ENCODE results near the gene DDA1. TPM values are rescaled to one million over a fixed set of nuclear protein-coding genes. Genes with fewer than 3 reads are reported as not detected.

DDA1 gene
- total RNA-seq, 1 experiment from 2014 or later: 42.8 TPM

DNA sequence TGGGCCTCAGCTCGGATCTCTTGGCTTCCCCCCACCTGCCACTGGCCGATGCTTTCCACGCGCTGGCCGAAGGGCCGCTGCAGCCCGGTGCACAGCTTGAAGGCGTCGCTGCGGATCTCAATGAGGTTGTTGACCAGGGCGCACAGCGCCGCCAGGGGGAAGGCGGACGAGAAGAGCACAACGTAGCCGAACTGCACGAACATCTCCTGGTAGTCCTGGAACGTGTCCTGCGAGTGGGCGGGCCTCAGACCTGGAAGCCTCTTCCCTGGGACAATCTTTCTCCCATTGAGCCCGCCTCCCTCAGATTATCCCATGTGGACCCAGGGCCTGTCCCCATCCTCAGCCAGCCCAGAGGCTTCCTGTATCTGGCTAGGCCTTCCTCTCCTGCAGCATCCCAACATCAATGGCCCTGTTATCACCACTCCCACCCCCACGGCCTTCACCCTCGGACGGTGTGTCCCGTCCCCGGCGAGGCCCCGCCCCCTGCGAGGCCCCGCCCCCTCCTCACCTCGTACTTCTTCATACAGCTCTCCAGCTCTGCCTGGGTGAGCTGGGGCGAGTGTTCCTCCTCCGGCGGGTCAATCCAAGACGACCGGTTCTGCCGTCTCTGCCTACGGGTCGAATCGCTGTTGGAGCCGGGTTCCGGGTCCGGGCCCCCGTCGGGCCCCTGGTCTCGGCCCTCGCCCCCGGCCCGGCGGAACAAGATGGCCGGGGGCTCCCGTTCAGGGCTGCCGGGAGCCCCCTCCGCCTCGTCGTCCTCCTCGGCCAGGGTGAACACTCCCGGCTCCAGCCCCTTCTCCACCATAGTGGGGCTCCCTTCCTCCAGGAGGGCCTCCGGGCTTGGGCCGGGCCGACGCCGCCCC lies 18.5 kb downstream of the DDA1 start (continued):
- TF ChIP-seq, protein P1, sequence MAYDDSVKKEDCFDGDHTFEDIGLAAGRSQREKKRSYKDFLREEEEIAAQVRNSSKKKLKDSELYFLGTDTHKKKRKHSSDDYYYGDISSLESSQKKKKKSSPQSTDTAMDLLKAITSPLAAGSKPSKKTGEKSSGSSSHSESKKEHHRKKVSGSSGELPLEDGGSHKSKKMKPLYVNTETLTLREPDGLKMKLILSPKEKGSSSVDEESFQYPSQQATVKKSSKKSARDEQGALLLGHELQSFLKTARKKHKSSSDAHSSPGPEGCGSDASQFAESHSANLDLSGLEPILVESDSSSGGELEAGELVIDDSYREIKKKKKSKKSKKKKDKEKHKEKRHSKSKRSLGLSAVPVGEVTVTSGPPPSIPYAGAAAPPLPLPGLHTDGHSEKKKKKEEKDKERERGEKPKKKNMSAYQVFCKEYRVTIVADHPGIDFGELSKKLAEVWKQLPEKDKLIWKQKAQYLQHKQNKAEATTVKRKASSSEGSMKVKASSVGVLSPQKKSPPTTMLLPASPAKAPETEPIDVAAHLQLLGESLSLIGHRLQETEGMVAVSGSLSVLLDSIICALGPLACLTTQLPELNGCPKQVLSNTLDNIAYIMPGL (CRISPR knock-in tag; IDR thresholded peaks at IDR 0.05): peak; percentile 80; the same call in 1 of the 2 replicates
- TF ChIP-seq CREB1 (CRISPR knock-in tag; IDR thresholded peaks at IDR 0.05) (no peak), JAZF1 (CRISPR knock-in tag; IDR thresholded peaks at IDR 0.05) (no peak), GTF2I (CRISPR knock-in tag; conservative IDR thresholded peaks at IDR 0.05) (no peak), CBFB (CRISPR knock-in tag; IDR thresholded peaks at IDR 0.05; ENCODE audit: low read depth) (peak; percentile 88; the same call in 1 of the 2 replicates), GABPB1 (CRISPR knock-in tag; IDR thresholded peaks at IDR 0.05) (no peak), ZNF121 (CRISPR knock-in tag; IDR thresholded peaks at IDR 0.05) (0 out of 2 replicates have a peak, but pooled peaks have one; percentile 45), IRF2 (CRISPR knock-in tag; IDR thresholded peaks at IDR 0.05; ENCODE audit: borderline replicate concordance, low read depth) (no peak)
- TF ChIP-seq, protein P2, sequence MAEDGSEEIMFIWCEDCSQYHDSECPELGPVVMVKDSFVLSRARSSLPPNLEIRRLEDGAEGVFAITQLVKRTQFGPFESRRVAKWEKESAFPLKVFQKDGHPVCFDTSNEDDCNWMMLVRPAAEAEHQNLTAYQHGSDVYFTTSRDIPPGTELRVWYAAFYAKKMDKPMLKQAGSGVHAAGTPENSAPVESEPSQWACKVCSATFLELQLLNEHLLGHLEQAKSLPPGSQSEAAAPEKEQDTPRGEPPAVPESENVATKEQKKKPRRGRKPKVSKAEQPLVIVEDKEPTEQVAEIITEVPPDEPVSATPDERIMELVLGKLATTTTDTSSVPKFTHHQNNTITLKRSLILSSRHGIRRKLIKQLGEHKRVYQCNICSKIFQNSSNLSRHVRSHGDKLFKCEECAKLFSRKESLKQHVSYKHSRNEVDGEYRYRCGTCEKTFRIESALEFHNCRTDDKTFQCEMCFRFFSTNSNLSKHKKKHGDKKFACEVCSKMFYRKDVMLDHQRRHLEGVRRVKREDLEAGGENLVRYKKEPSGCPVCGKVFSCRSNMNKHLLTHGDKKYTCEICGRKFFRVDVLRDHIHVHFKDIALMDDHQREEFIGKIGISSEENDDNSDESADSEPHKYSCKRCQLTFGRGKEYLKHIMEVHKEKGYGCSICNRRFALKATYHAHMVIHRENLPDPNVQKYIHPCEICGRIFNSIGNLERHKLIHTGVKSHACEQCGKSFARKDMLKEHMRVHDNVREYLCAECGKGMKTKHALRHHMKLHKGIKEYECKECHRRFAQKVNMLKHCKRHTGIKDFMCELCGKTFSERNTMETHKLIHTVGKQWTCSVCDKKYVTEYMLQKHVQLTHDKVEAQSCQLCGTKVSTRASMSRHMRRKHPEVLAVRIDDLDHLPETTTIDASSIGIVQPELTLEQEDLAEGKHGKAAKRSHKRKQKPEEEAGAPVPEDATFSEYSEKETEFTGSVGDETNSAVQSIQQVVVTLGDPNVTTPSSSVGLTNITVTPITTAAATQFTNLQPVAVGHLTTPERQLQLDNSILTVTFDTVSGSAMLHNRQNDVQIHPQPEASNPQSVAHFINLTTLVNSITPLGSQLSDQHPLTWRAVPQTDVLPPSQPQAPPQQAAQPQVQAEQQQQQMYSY (CRISPR knock-in tag; IDR thresholded peaks at IDR 0.05): no peak
- TF ChIP-seq, protein P3, sequence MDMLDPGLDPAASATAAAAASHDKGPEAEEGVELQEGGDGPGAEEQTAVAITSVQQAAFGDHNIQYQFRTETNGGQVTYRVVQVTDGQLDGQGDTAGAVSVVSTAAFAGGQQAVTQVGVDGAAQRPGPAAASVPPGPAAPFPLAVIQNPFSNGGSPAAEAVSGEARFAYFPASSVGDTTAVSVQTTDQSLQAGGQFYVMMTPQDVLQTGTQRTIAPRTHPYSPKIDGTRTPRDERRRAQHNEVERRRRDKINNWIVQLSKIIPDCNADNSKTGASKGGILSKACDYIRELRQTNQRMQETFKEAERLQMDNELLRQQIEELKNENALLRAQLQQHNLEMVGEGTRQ (CRISPR knock-in tag; IDR thresholded peaks at IDR 0.05): no peak
- TF ChIP-seq, protein P4, sequence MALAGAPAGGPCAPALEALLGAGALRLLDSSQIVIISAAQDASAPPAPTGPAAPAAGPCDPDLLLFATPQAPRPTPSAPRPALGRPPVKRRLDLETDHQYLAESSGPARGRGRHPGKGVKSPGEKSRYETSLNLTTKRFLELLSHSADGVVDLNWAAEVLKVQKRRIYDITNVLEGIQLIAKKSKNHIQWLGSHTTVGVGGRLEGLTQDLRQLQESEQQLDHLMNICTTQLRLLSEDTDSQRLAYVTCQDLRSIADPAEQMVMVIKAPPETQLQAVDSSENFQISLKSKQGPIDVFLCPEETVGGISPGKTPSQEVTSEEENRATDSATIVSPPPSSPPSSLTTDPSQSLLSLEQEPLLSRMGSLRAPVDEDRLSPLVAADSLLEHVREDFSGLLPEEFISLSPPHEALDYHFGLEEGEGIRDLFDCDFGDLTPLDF (CRISPR knock-in tag; IDR thresholded peaks at IDR 0.05): no peak
- TF ChIP-seq, protein P5, sequence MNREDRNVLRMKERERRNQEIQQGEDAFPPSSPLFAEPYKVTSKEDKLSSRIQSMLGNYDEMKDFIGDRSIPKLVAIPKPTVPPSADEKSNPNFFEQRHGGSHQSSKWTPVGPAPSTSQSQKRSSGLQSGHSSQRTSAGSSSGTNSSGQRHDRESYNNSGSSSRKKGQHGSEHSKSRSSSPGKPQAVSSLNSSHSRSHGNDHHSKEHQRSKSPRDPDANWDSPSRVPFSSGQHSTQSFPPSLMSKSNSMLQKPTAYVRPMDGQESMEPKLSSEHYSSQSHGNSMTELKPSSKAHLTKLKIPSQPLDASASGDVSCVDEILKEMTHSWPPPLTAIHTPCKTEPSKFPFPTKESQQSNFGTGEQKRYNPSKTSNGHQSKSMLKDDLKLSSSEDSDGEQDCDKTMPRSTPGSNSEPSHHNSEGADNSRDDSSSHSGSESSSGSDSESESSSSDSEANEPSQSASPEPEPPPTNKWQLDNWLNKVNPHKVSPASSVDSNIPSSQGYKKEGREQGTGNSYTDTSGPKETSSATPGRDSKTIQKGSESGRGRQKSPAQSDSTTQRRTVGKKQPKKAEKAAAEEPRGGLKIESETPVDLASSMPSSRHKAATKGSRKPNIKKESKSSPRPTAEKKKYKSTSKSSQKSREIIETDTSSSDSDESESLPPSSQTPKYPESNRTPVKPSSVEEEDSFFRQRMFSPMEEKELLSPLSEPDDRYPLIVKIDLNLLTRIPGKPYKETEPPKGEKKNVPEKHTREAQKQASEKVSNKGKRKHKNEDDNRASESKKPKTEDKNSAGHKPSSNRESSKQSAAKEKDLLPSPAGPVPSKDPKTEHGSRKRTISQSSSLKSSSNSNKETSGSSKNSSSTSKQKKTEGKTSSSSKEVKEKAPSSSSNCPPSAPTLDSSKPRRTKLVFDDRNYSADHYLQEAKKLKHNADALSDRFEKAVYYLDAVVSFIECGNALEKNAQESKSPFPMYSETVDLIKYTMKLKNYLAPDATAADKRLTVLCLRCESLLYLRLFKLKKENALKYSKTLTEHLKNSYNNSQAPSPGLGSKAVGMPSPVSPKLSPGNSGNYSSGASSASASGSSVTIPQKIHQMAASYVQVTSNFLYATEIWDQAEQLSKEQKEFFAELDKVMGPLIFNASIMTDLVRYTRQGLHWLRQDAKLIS (CRISPR knock-in tag; IDR thresholded peaks at IDR 0.05; ENCODE audit: borderline replicate concordance): no peak; the same call in 1 of the 2 replicates
- TF ChIP-seq, protein P6, sequence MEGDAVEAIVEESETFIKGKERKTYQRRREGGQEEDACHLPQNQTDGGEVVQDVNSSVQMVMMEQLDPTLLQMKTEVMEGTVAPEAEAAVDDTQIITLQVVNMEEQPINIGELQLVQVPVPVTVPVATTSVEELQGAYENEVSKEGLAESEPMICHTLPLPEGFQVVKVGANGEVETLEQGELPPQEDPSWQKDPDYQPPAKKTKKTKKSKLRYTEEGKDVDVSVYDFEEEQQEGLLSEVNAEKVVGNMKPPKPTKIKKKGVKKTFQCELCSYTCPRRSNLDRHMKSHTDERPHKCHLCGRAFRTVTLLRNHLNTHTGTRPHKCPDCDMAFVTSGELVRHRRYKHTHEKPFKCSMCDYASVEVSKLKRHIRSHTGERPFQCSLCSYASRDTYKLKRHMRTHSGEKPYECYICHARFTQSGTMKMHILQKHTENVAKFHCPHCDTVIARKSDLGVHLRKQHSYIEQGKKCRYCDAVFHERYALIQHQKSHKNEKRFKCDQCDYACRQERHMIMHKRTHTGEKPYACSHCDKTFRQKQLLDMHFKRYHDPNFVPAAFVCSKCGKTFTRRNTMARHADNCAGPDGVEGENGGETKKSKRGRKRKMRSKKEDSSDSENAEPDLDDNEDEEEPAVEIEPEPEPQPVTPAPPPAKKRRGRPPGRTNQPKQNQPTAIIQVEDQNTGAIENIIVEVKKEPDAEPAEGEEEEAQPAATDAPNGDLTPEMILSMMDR (IDR thresholded peaks at IDR 0.05): 0 out of 2 replicates have a peak, but pooled peaks have one; percentile 17
